HG03469 (cell line): ENCODE measurements around the gene TMEM97.

Experiments
- ATAC-seq: cut with Tn5 transposase; IDR thresholded peaks from one replicate; pipeline ENCODE4 v1.9.1; 2021; ENCODE audit warnings: mild to moderate bottlenecking, moderate library complexity, moderate number of reproducible peaks; ENCODE audit not compliant: unreplicated experiment

Gene TMEM97

GRCh38 chr17:28363776-28364650, 45.0 kb downstream of the TMEM97 start:
- no peak for ATAC-seq

- ATAC-seq: no peak
Measured at GRCh38 chr17:28364665-28365363, 45.8 kb downstream of the TMEM97 start, which contains the start of gene SEBOX. Gene SEBOX, minus strand, starts transcription at chr17:28365199. Its CDS starts 48 bp downstream, at chr17:28365151.

- no peak for ATAC-seq
Measured at GRCh38 chr17:28365487-28365886, 46.5 kb downstream of the TMEM97 start.

GRCh38 chr17:28366605-28367004, 47.6 kb downstream of the TMEM97 start:
- no peak for ATAC-seq

- ATAC-seq: no peak
Measured at GRCh38 chr17:28367641-28368305, 48.8 kb downstream of the TMEM97 start.

GRCh38 chr17:28368306-28368831, 49.4 kb downstream of the TMEM97 start:
- ATAC-seq: no peak

- no peak for ATAC-seq
Measured at GRCh38 chr17:28368915-28369683, 50.1 kb downstream of the TMEM97 start.

GRCh38 chr17:28369684-28370034, 50.7 kb downstream of the TMEM97 start:
- ATAC-seq: no peak

GRCh38 chr17:28370035-28370743, 51.2 kb downstream of the TMEM97 start, which contains the start of gene VTN:
Gene VTN, minus strand, starts transcription at chr17:28370307. Its CDS starts 104 bp downstream, at chr17:28370203.
- ATAC-seq: no peak

- ATAC-seq: no peak
Measured at GRCh38 chr17:28370744-28371103, 51.7 kb downstream of the TMEM97 start.

- ATAC-seq: peak; percentile 57
Measured at GRCh38 chr17:28371245-28372202, 52.5 kb downstream of the TMEM97 start, which contains the start of gene SARM1. Gene SARM1, plus strand, starts transcription at chr17:28371694. Its CDS starts 339 bp downstream, at chr17:28372033.

GRCh38 chr17:28372203-28372944, 53.4 kb downstream of the TMEM97 start:
- ATAC-seq: no peak

- no peak for ATAC-seq
Measured at GRCh38 chr17:28372945-28373274, 53.9 kb downstream of the TMEM97 start.
